GM19372 (cell line): ENCODE measurements around the gene DPF3.
"Not testable (repeated sequence)": the region's sequence is repeated elsewhere in the genome, so short reads cannot be mapped to it uniquely, and the experiment has no call there.

Experiments used
- ATAC-seq: cut with Tn5 transposase; IDR thresholded peaks from one replicate; pipeline ENCODE4 v1.9.1; 2021; ENCODE audit warnings: mild to moderate bottlenecking, low read depth, moderate library complexity; ENCODE audit not compliant: unreplicated experiment

Gene DPF3

GRCh38 chr14:72776701-72777261 is 117.1 kb downstream of the DPF3 start:
- no peak for ATAC-seq

- no peak for ATAC-seq
Measured at GRCh38 chr14:72775923-72776554, 117.9 kb downstream of the DPF3 start.

DNA sequence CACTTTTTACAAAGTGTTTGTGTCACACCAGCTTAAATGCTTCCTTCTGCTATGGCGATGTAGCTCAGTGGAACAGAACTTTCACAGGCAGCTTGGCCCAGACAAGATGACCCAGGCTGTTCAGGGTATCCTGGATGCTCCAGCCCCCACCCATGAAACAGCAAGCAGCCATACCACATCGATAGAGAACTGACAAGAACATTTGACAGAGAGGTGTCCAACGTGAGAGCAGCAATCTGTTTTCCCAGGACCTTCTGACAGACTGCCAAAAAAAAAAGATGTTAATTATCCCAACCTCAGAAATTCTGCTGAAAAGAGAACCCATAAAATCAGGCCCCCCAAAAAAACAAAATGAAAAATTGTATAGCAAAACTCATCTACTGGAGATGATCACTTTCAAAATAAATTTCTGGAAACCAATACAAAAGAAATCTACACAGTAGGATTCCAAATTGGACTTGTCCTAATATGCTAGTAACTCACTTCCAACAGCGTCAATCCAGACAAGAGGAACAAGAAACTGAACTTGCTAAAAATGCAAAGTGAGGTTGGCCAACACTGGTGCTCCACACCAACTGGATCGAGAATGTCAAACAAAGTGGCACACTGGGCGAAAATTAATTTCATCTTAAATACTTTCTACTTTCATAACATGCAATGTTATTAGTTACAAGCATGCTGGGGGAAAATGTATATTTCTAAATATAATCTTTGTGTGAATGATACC is 118.8 kb downstream of the DPF3 start:
- ATAC-seq: no peak

DNA sequence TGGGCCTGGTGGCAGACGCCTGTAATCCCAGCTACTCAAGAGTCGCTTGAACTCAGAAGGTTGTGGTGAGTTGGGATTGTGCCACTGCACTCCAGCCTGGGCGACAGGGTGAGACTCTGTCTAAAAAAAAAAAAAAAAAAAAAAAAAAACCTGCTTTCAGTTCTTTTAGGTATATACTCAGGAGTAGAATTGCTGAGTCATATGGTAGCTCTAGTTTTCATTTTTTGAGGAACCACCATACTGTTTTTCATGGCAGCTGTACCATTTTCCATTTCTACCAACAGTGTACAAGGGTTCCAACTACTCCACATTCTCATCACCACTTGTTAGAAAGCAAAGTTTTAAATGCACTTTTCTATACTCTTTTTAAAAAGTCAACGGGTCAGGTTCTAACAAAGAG is 119.8 kb downstream of the DPF3 start:
- no peak for ATAC-seq

- no peak for ATAC-seq
Measured at GRCh38 chr14:72771561-72771960, 122.3 kb downstream of the DPF3 start.

DNA sequence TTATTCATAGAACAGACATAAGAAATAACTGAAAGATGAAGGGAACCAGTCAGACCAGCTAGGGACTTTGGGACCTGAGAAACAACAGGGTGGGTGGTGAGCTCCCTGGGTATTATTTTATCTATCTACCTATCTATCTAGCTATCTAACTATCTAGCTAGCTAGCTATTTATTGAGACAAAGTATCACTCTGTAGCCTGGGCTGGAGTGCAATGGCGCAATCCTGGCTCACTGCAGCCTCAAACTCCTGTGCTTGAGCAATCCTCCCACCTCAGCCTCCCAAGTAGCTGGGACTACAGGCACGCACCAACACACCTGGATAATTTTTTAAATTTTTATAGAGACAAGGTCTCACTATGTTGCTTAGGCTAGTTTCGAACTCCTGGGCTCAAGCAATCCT is 127.6 kb downstream of the DPF3 start:
- ATAC-seq: no peak

- ATAC-seq: no peak
Measured at GRCh38 chr14:72763892-72764291, 130.0 kb downstream of the DPF3 start.

GRCh38 chr14:72759670-72760069 is 134.2 kb downstream of the DPF3 start:
- ATAC-seq: no peak

GRCh38 chr14:72758993-72759392 is 134.9 kb downstream of the DPF3 start:
- ATAC-seq: no peak

DNA sequence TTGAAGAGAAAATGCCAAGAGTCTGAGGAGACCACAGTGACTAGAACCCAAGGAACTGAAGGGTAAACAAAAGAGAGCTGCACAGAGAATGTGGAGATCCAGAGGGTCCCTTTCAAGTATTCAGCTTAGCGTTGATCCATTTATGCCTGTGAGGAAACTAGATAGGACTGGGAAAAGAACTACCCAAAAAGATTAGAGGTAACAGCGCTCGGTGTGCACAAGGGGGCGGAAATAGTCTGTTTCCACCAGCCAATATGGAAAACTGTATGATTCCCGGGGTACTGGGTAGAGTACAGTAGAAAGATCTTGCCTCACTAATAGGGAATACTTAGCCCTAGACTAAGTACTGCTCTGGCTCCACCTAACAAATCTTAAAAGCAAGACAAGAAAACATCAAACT is 135.5 kb downstream of the DPF3 start:
- no peak for ATAC-seq

DNA sequence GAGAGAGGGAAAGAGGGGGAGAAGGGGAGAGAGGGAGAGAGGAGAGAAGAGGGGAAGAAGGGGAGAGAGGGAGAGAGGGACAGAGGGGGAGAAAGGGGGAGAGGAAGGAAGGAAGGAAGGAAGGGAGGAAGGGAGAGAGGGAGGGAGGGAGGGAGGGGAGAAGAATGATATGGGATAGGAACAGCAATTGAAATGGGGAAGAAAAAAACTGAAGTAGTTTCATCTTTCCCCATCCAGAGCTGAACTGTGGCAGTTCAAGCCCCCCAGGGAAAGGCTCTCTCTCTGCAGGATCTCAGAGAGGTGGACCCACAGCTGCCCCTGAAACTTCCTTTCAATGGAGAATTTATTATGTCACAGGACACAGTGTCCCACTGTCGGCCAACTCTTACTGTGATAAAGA is 136.9 kb downstream of the DPF3 start:
- no peak for ATAC-seq

GRCh38 chr14:72755766-72756165 is 138.1 kb downstream of the DPF3 start:
- ATAC-seq: no peak

DNA sequence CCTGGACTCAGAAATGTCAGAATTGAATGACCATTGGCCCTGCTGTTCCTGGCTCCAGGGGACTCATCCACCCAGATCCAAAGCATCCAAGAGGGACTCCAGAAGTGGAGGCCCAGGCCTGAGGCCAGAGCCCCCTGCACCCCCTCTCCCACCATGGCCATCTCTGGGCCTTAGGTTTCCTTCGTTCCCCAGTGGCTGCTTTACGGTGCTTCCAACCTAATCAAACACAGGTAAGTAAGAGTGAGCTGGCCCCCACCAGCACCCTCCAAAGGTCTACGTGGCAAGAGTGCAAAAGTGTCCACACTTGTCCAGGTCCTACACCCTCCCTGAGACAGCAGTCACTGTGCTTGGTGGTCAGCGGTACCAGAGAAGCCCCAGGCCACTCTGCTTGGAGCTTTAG is 139.0 kb downstream of the DPF3 start:
- no peak for ATAC-seq

DNA sequence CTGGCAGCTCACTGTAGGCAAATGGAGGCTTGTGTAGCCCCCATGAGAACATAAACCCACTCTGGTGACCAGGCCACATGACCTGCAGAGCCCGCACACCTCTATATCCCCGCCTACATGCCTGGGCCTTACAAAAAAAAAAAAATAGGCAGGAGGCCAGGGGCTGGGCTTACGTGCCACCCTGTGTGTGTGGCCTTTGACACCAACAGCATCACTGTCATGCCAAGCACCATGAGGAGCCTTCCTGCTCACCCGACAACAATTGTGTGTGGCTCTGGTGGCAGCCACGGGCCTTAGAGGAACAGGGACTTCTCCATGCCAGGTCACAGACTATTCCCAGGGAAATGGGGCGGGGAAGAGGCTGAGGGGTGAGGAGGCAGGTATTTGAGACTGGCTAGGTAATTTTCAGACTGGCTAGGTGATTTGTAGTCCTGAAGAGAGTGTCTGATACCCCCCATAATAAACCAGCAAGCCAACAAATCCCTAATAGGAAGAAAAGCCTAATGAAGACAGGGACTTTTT is 140.0 kb downstream of the DPF3 start:
- no peak for ATAC-seq

- ATAC-seq: no peak
Measured at GRCh38 chr14:72753044-72753710, 140.7 kb downstream of the DPF3 start.

DNA sequence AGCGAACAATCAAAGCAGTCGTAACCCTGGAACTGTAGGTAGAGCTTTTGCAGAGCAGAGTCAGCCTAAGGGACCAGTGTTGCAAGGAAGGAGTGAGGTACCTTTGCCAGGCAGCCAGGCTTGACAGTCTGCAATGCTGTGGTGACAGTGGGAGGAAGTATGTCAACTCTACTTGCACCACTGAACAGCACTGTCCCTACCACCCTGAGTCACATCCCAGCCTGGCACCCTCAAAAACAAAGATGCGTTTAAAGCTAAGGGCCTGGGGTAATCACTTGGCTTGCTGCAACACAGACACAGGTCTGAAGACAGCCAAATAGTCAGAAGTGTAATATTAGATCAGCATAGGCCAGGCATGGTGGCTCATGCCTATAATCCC is 141.9 kb downstream of the DPF3 start:
- ATAC-seq: no peak

- no peak for ATAC-seq
Measured at GRCh38 chr14:72751276-72752033, 142.4 kb downstream of the DPF3 start.

- not testable (repeated sequence) for ATAC-seq
Measured at GRCh38 chr14:72748921-72749320, 145.0 kb downstream of the DPF3 start.

DNA sequence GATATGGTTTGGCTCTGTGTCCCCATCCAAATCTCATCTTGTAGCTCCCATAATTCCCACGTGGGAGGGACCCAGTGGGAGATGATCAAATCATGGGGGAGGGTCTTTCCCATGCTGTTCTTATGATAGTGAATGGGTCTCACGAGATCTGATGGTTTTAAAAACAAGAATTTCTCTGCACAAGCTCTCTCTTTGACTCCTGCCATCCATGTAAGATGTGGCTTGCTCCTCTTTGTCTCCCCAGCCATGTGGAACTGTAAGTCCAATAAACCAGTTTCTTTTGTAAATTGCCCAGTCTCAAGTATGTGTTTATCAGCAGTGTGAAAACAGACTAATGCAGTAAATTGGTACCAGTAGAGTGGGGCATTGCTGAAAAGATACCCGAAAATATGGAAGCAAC is 146.2 kb downstream of the DPF3 start:
- no peak for ATAC-seq
